ENCODE data around the gene C1QTNF1.
A peak's percentile ranks its signal among the peaks of the same experiment; 100 is the strongest.

Gene C1QTNF1

GRCh38 chr17:79074649-79075445 lies 50.9 kb downstream of the C1QTNF1 start, which contains the start of gene ENGASE:
TSS of gene ENGASE (plus strand) at chr17:79074824. CDS start at chr17:79074945, 121 bp downstream.
- FAIRE-seq = peak; percentile 68

GRCh38 chr17:79075446-79075750 lies 51.4 kb downstream of the C1QTNF1 start:
- DNase-seq (ENCODE audit: insufficient read length, low spot score) = no peak
- no peak for FAIRE-seq

More at GRCh38 chr17:79074649-79075445, 50.9 kb downstream of the C1QTNF1 start, which contains the start of gene ENGASE:
- DNase-seq (ENCODE audit: insufficient read length, low spot score) = peak; percentile 99

GRCh38 chr17:79075861-79076406 lies 52.0 kb downstream of the C1QTNF1 start:
- FAIRE-seq (no peak), DNase-seq (ENCODE audit: insufficient read length, low spot score) (no peak)

DNA sequence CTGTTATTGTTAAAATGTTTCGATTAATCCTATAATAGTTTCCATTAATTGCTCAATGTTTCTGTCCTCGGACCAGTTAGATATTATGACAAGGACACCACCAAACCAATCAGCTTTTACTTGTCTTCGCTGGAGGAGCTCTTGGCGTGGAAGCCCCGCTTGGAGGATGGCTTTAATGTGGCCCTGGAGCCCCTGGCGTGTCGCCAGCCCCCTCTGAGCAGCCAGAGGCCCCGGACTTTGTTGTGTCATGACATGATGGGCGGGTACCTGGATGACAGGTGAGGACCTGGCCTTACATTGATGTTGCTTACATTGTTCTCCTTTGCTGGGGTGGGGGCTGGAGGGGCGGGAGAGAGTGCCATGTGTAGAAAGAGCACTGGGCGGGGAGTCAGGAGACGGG lies 53.6 kb downstream of the C1QTNF1 start:
- DNase-seq (ENCODE audit: insufficient read length, low spot score) (no peak), FAIRE-seq (no peak)

DNA sequence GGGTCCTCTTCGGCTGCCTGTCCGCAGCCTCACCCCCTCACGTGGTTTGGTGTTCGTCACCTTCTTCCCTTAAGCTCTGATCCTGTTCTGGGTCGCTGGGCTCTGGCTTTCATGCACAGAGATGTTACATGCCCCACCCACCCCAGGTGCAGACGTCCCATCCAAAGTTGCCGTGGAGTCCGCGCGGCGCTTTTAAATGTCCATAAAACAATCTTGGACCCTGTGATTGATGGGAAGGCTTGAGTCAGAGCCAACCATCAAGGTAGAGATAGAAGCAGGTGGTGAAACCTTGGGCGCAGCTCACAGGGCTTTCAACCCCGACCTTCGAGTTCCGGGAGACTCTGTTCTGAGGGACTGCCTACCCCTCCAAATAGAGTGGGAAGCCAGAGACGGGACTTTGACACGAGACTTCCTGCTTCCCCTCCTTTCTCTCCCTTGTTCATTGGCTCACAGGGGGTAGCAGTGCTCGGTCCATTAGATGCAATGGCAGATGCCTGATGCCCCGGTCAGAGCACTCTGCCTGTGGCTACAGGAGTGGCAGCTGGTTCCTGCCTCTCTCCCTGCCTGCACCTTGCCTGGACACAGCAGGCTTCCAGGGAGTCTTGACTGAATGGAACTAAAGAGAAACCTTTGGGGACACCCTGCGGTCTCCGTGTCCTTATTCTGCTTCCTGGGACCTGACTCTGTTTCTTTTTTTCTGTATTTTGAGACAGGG lies 54.7 kb downstream of the C1QTNF1 start:
- DNase-seq (ENCODE audit: insufficient read length, low spot score) = no peak
- no peak for FAIRE-seq

DNA sequence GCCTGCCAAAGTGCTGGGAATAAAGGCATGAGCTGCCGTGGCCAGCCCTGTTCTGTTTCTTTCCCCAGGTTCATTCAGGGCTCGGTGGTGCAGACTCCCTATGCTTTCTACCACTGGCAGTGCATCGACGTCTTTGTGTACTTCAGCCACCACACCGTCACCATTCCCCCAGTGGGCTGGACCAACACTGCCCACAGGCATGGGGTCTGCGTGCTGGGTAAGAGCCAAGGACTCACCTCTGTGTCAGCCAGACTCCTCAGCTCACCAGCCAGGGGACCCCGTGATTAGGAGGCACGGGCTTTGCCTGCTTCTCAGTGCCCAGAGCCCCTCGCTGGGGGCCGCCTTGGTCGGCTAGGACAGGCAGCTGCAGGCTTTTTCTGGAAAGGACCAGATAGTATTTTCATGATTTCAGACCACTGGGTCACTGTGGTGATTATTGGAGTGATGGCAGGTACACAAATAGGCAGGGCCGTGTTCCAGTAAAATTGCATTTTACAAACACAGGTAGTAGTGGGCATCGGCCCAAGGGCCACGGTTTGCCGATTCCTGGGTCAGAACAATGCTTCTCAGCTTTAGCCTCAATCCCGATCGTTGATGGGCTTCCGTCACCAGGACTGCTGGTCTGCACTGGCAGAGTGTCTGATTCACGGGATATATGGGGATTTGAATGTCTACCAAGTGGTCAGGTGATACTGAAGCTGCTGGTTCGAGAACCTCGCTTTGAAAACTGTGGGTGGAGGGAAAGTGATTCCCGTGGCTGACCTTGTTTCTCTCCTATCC lies 55.6 kb downstream of the C1QTNF1 start:
- DNase-seq (ENCODE audit: insufficient read length, low spot score) (no peak), FAIRE-seq (no peak)

- FAIRE-seq (no peak), DNase-seq (ENCODE audit: insufficient read length, low spot score) (no peak)
These were observed 56.4 kb downstream of the C1QTNF1 start for GRCh38 chr17:79080349-79080748.

- FAIRE-seq (no peak), DNase-seq (ENCODE audit: insufficient read length, low spot score) (no peak)
These were observed 56.9 kb downstream of the C1QTNF1 start for GRCh38 chr17:79080761-79081290.

DNA sequence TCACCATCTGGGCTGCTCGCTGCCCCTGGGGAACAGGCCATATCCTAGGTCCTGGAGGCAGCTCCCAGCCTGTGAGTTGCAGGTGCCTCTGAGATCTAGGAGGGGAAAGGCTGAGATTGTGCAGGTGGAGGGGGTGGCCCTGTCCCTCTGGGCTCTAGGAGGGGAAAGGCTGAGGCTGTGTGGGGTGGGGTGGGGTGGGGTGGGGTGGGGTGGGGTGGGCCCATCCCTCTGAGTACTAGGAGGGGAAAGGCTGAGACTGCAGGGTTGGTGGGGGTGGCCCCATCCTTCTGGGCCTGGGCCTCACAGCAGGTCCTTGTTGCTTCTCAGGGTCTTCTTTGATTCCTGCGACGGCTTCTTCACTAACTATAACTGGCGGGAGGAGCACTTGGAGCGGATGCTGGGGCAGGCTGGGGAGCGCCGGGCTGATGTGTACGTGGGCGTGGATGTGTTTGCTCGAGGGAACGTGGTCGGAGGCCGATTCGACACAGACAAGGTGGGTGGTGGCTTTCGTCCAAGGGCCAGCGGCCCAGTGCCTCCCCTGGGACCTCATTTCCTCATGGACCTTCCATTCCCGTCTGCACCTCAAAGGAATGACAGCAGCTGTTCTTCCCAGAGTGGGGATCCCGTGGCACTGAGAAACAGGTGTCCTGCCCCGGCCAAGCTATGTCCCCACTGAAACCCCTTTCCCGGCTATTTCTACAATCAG lies 57.8 kb downstream of the C1QTNF1 start:
- DNase-seq (ENCODE audit: insufficient read length, low spot score) (no peak), FAIRE-seq (no peak)

- no peak for DNase-seq (ENCODE audit: insufficient read length, low spot score)
- no peak for FAIRE-seq
These were observed 58.6 kb downstream of the C1QTNF1 start for GRCh38 chr17:79082311-79083190.

- no peak for DNase-seq (ENCODE audit: insufficient read length, low spot score)
- no peak for FAIRE-seq
These were observed 59.4 kb downstream of the C1QTNF1 start for GRCh38 chr17:79083191-79083971.

GRCh38 chr17:79084291-79085153 lies 60.6 kb downstream of the C1QTNF1 start:
- DNase-seq (ENCODE audit: insufficient read length, low spot score) (no peak), FAIRE-seq (no peak)

GRCh38 chr17:79085154-79085920 lies 61.4 kb downstream of the C1QTNF1 start:
- FAIRE-seq (no peak), DNase-seq (ENCODE audit: insufficient read length, low spot score) (no peak)

DNA sequence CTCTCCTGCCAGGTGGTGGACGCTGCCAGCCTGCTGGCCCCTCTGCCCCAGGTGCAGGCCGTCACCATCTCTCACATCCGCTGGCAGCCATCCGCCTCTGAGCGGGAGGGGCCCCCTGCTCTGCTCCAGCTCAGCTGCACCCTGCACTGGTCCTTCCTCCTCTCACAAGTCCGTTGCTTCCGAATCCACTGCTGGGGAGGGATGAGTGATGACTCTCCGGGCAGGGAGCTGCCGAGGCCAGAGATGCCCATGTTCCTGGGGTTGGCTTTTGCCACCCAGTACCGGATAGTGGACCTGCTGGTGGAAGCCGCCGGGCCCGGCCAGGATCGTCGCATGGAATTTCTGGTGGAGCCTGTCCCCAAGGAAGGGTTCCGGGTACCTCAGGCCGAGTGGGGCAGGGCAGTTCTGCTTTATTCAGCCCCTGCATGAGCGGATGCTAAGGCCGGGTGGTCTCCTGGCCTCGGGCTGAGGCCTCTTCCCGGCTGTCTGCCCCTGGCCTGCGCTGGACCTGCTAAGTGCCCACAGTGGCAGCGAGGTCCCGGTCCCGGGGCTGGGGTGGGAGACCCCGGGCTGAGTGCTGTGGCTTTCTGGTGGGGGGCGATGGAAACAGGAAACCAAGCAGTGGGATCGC lies 62.1 kb downstream of the C1QTNF1 start:
- DNase-seq (ENCODE audit: insufficient read length, low spot score) = no peak
- FAIRE-seq = no peak

DNA sequence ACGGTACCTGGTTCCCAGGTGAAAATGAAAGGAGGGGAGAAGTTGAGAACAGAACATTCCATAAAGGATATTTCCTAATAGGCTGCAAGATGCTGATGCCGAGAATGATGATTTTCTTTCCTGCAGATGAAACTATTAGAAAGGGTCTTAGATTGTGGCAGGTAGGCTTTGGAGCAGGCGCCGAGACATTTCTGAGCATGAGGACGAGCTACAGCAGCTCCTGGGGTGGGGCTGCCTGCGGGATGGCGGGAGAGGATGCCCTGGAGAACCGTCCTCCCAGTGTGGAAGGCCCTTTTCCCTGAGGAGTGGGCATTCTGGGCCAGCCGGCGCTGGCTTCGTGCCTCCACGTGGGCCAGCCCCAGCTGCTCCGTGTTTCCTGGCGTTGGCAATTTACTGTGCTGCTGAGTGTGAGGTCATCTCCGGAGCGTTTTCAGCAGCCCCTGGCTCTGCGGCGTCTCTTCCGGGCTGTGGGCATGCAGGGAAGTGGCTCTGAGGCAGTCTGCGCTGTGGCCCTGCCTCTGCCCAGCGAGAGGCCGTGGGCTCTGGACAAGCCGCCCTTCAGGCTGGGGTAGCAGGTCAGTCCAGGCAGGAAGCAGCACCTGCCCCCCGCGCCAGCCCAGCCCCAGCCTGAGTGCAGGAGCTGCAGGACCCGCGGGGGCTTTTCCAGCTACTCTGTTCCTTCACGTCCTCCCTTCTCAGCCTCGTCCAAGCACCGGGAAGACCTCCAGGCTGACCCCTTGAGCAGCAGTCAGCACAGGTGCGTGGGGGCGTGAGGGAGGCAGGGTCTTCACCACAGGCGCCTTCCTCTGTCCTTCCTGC lies 62.8 kb downstream of the C1QTNF1 start:
- no peak for DNase-seq (ENCODE audit: insufficient read length, low spot score)
- FAIRE-seq = no peak
